Measurements from ENCODE around the gene WDR93. TPM values are rescaled to one million over a fixed set of nuclear protein-coding genes. Genes with fewer than 3 reads are reported as not detected.

Gene WDR93
- total RNA-seq, 1 donor, result 0.09 TPM

GRCh38 chr15:89728254-89728653 lies 37.6 kb downstream of the WDR93 start:
- no peak for TF ChIP-seq CTCF (IDR thresholded peaks at IDR 0.05; ENCODE audit: insufficient read depth, low read length)
- H3K4me3 ChIP-seq (ENCODE audit: low read depth, low read length), result no peak overlapping the region

DNA sequence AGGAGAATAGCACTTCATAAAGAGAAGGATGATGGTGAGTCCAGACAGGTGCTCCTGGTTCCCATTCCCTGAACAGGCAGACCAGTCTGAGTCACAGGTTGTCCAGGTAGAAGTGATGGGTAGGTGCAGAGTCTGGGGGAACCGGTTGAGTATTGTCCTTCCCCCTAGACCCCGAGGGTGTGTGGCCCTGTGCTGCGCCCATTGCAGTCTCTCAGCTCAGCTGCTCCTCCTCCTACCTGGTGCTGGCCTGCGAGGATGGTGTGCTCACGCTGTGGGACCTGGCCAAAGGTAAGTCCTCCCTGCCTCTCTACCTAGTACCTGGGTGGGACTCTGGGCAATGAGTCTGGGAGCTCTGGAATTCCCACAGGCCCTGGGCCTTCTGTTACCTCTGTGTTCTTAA lies 40.7 kb downstream of the WDR93 start:
- DNase-seq (ENCODE audit: low read depth), result no peak
- no peak overlapping the region for H3K4me3 ChIP-seq (ENCODE audit: low read depth, low read length)
- no peak for TF ChIP-seq CTCF (IDR thresholded peaks at IDR 0.05; ENCODE audit: insufficient read depth, low read length)

More at GRCh38 chr15:89728254-89728653, 37.6 kb downstream of the WDR93 start:
- peak; percentile 47 for DNase-seq (ENCODE audit: low read depth)

- no peak for TF ChIP-seq CTCF (IDR thresholded peaks at IDR 0.05; ENCODE audit: insufficient read depth, low read length)
- DNase-seq (ENCODE audit: low read depth), result no peak
- no peak overlapping the region for H3K4me3 ChIP-seq (ENCODE audit: low read depth, low read length)
These were observed 42.0 kb downstream of the WDR93 start for GRCh38 chr15:89732451-89733172.

- no peak overlapping the region for H3K4me3 ChIP-seq (ENCODE audit: low read depth, low read length)
- no peak for DNase-seq (ENCODE audit: low read depth)
- TF ChIP-seq CTCF (IDR thresholded peaks at IDR 0.05; ENCODE audit: insufficient read depth, low read length), result no peak
These were observed 45.2 kb downstream of the WDR93 start for GRCh38 chr15:89735773-89736172.

DNA sequence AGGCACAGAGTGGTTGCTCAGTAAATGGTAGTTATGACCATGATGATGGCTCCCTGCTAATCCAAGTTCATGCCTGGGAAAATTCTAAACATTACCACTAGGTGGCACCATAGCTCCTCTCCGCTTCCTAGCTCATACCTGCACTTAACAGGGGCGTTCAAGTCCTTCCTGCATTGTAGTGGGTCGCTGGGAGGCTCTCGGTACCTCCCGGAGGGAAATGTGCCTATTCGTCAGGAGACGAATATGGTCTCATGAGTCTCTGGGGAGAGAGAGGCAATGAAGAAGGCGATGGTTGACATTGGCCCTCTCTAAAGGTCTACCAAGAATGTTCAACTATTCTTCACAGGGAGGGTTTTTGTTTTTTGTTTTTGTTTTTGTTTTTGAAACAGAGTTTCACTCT lies 49.5 kb downstream of the WDR93 start:
- TF ChIP-seq CTCF (IDR thresholded peaks at IDR 0.05; ENCODE audit: insufficient read depth, low read length), result peak; percentile 90
- H3K4me3 ChIP-seq (ENCODE audit: low read depth, low read length), result no peak overlapping the region

DNA sequence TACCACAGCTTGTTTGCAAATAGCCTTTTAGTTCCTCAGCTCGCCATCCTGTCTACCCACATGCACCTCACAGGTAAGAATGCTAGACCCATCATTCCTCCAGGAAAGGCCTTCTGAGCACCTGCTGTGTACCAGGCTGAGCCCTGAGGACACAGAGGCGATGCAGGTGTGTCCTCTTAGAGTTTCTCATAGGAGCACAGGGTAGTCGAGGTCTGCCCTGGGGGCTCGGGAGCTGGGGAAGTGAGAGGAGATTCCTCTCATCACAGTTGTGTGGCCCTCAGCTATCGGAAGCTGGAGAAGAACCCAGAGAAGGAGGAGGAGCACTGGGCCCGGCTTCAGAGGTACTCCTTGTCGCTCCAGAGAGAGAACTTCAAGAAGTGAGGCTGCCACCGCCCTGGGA lies 52.4 kb downstream of the WDR93 start:
- no peak for TF ChIP-seq CTCF (IDR thresholded peaks at IDR 0.05; ENCODE audit: insufficient read depth, low read length)
- DNase-seq (ENCODE audit: low read depth), result no peak
- H3K4me3 ChIP-seq (ENCODE audit: low read depth, low read length), result no peak overlapping the region

More for the DNA sequence above, 49.5 kb downstream of the WDR93 start:
- peak; percentile 83 for DNase-seq (ENCODE audit: low read depth)

DNA sequence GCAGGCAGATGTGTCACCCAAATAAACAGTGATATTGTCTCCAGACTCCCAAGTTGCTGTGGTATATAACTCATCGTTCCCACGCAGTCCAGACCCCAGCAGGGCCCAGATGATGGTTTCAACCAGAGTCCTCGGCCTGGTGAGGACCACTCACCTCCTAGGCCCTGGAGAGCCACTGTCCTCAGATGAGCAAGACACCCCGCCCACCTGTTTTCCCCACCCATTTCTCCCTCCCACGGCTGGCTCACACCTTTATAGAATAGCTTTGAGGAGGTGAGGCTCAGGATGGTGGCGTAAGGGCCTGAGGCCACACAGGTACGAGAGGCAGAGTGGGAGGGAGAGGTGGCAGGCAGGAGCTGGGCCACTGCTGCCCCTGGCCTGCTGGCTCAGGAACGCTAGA lies 53.0 kb downstream of the WDR93 start:
- no peak overlapping the region for H3K4me3 ChIP-seq (ENCODE audit: low read depth, low read length)
- TF ChIP-seq CTCF (IDR thresholded peaks at IDR 0.05; ENCODE audit: insufficient read depth, low read length), result no peak
- DNase-seq (ENCODE audit: low read depth), result no peak
